Activated CD4-positive, alpha-beta memory T cell treated with anti-CD3 and anti-CD28 coated beads, Interleukin-2, amount 10 ng/mL, durations not matched to agents 7 days and 5 days (primary cell): ENCODE data around the gene HLA-A. TPM values are rescaled to one million over a fixed set of nuclear protein-coding genes. Genes with fewer than 3 reads are reported as not detected.
A peak's percentile ranks its signal among the peaks of the same experiment; 100 is the strongest.

ENCODE experiments used
- CTCF ChIA-PET: fragments of 350-600 bp; sonication (Branson Sonifier 250); formaldehyde crosslinking; loops from one replicate; lab custom pipeline; 2021; ENCODE audit warnings: antibody characterized with exemption, inconsistent platforms; lab: Charles Lee
- POLR2A ChIA-PET: fragments of 350-600 bp; sonication (Branson Sonifier 250); formaldehyde crosslinking; loops from one replicate; lab custom pipeline; 2021; ENCODE audit warnings: antibody characterized with exemption; lab: Charles Lee
- DNase-seq: peaks from one replicate; pipeline ENCODE4 v3.0.0-alpha.2; 2020
- H3K27ac Mint-ChIP-seq: one replicate; pipeline ENCODE4 v1.8.0; 2021; ENCODE audit warnings: mild to moderate bottlenecking, mixed read lengths
- H3K27me3 Mint-ChIP-seq: one replicate; pipeline ENCODE4 v1.8.0; 2021; ENCODE audit warnings: mixed read lengths
- H3K36me3 Mint-ChIP-seq: one replicate; pipeline ENCODE4 v1.8.0; 2021; ENCODE audit warnings: low read depth, mixed read lengths
- H3K4me1 Mint-ChIP-seq: one replicate; pipeline ENCODE4 v1.8.0; 2021; ENCODE audit warnings: mixed read lengths
- H3K4me3 Mint-ChIP-seq: one replicate; pipeline ENCODE4 v1.8.0; 2021; ENCODE audit warnings: mild to moderate bottlenecking, mixed read lengths
- H3K9me3 Mint-ChIP-seq: one replicate; pipeline ENCODE4 v1.8.0; 2021; ENCODE audit warnings: mixed read lengths
- total RNA-seq, 2 experiments: library from RNA; stranded (reverse); gene quantifications; one replicate each; pipeline ENCODE4 v1.2.3, GENCODE V29; 2021

HLA-A gene
- total RNA-seq: 1,000 to 10,000 TPM; 2,531 to 2,553 TPM

DNA sequence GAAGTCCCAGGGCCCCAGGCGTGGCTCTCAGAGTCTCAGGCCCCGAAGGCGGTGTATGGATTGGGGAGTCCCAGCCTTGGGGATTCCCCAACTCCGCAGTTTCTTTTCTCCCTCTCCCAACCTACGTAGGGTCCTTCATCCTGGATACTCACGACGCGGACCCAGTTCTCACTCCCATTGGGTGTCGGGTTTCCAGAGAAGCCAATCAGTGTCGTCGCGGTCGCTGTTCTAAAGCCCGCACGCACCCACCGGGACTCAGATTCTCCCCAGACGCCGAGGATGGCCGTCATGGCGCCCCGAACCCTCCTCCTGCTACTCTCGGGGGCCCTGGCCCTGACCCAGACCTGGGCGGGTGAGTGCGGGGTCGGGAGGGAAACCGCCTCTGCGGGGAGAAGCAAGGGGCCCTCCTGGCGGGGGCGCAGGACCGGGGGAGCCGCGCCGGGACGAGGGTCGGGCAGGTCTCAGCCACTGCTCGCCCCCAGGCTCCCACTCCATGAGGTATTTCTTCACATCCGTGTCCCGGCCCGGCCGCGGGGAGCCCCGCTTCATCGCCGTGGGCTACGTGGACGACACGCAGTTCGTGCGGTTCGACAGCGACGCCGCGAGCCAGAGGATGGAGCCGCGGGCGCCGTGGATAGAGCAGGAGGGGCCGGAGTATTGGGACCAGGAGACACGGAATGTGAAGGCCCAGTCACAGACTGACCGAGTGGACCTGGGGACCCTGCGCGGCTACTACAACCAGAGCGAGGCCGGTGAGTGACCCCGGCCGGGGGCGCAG, at the start of gene HLA-A:
HLA-A (plus strand) TSS at position 258 of the 778 bp plus-strand sequence; CDS start at position 280, 22 bp downstream.
- POLR2A ChIA-PET: interaction anchor here (1.0 to 3.1 kb wide), 8 partner anchors 14 to 151 kb away, joined by 4 to 47 read pairs (median 10); partner anchors contain the start of genes POLR1H and PPP1R11
- Mint-ChIP-seq H3K4me1 (peaks cover 46% of the 10 kb centered on the region), H3K27ac (peak within 1 kb of the TSS; percentile 96), H3K4me3 (peak within 1 kb of the TSS; percentile 87), H3K27me3 (peaks cover 3% of the 10 kb centered on the region), H3K36me3 (peaks cover 54% of the 10 kb centered on the region), H3K9me3 (peaks cover 3% of the 10 kb centered on the region)
- CTCF ChIA-PET: interaction anchor here (1.3 kb wide), 1 partner anchor 56 kb away, joined by 3 read pairs; no protein-coding TSS in a partner anchor
- DNase-seq: peak; percentile 96

GRCh38 chr6:29892696-29893095, 49.6 kb upstream of the HLA-A start:
- ChIA-PET CTCF (no interaction called here), POLR2A (interaction anchor here (2.0 to 2.1 kb wide), 2 partner anchors 52 to 56 kb away, joined by 10 to 19 read pairs; no protein-coding TSS in a partner anchor)
- DNase-seq: no peak
- Mint-ChIP-seq H3K36me3 (peaks cover 10% of the 10 kb centered on the region), H3K9me3 (no peaks in the 10 kb centered on the region), H3K4me3 (no peak overlapping the region), H3K27me3 (peaks cover 1% of the 10 kb centered on the region), H3K27ac (no peak overlapping the region), H3K4me1 (peaks cover 18% of the 10 kb centered on the region)

DNA sequence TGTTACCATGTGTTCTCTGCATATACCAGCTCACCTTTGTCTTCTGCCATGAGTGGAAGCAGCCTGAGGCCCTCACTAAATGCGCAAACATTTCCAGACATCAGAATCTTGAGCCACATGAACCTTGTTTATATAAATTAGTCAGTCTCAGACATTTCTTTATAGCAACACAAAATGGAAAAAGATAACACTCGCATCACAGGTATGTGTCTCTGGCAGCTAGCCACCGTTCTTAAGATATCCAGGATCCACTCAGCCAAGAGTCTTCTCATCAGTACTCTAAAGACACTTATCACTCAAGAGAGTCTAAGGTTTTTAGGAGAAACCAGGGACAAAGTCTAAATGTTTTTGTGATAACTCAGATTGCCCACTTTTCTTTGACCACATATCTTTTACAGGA, 43.1 kb upstream of the HLA-A start:
- no peak overlapping the region for H3K27ac Mint-ChIP-seq
- ChIA-PET POLR2A (no interaction called here), CTCF (no interaction called here)
- DNase-seq: no peak
- no peaks in the 10 kb centered on the region for H3K4me1 Mint-ChIP-seq
- peaks cover 22% of the 10 kb centered on the region for H3K27me3 Mint-ChIP-seq
- H3K4me3 Mint-ChIP-seq: no peak overlapping the region
- H3K9me3 Mint-ChIP-seq: peaks cover 2% of the 10 kb centered on the region
- H3K36me3 Mint-ChIP-seq: no peaks in the 10 kb centered on the region

- DNase-seq: no peak
- Mint-ChIP-seq H3K4me1 (peaks cover 3% of the 10 kb centered on the region), H3K27me3 (peaks cover 38% of the 10 kb centered on the region), H3K9me3 (no peaks in the 10 kb centered on the region), H3K36me3 (no peaks in the 10 kb centered on the region), H3K27ac (no peak overlapping the region), H3K4me3 (no peak overlapping the region)
- POLR2A ChIA-PET: no interaction called here
- CTCF ChIA-PET: no interaction called here
These were observed 37.0 kb upstream of the HLA-A start for GRCh38 chr6:29905286-29905685.

- ChIA-PET POLR2A (no interaction called here), CTCF (no interaction called here)
- Mint-ChIP-seq H3K27me3 (peaks cover 38% of the 10 kb centered on the region), H3K4me3 (no peak overlapping the region), H3K36me3 (no peaks in the 10 kb centered on the region), H3K27ac (no peak overlapping the region), H3K4me1 (peaks cover 7% of the 10 kb centered on the region), H3K9me3 (no peaks in the 10 kb centered on the region)
- no peak for DNase-seq
These were observed 34.5 kb upstream of the HLA-A start for GRCh38 chr6:29907637-29908340.

- Mint-ChIP-seq H3K27ac (no peak overlapping the region), H3K36me3 (no peaks in the 10 kb centered on the region), H3K4me3 (no peak overlapping the region), H3K4me1 (peaks cover 7% of the 10 kb centered on the region), H3K27me3 (peaks cover 35% of the 10 kb centered on the region), H3K9me3 (no peaks in the 10 kb centered on the region)
- DNase-seq: no peak
- POLR2A ChIA-PET: no interaction called here
- CTCF ChIA-PET: no interaction called here
These were observed 34.0 kb upstream of the HLA-A start for GRCh38 chr6:29908341-29908662.

GRCh38 chr6:29908710-29909109, 33.6 kb upstream of the HLA-A start:
- H3K27ac Mint-ChIP-seq: no peak overlapping the region
- peaks cover 7% of the 10 kb centered on the region for H3K4me1 Mint-ChIP-seq
- DNase-seq: no peak
- no peak overlapping the region for H3K4me3 Mint-ChIP-seq
- ChIA-PET POLR2A (no interaction called here), CTCF (no interaction called here)
- H3K9me3 Mint-ChIP-seq: no peaks in the 10 kb centered on the region
- no peaks in the 10 kb centered on the region for H3K36me3 Mint-ChIP-seq
- H3K27me3 Mint-ChIP-seq: peaks cover 32% of the 10 kb centered on the region

GRCh38 chr6:29909985-29910384, 32.3 kb upstream of the HLA-A start:
- Mint-ChIP-seq H3K4me3 (no peak overlapping the region), H3K4me1 (peaks cover 7% of the 10 kb centered on the region), H3K27me3 (peaks cover 30% of the 10 kb centered on the region), H3K9me3 (no peaks in the 10 kb centered on the region), H3K27ac (no peak overlapping the region), H3K36me3 (no peaks in the 10 kb centered on the region)
- ChIA-PET CTCF (no interaction called here), POLR2A (no interaction called here)
- no peak for DNase-seq

GRCh38 chr6:29912840-29913239, 29.5 kb upstream of the HLA-A start:
- Mint-ChIP-seq H3K9me3 (no peaks in the 10 kb centered on the region), H3K4me1 (peaks cover 7% of the 10 kb centered on the region), H3K4me3 (no peak overlapping the region), H3K27ac (no peak overlapping the region), H3K27me3 (peaks cover 12% of the 10 kb centered on the region), H3K36me3 (no peaks in the 10 kb centered on the region)
- CTCF ChIA-PET: no interaction called here
- POLR2A ChIA-PET: no interaction called here
- no peak for DNase-seq

GRCh38 chr6:29916741-29917140, 25.6 kb upstream of the HLA-A start:
- POLR2A ChIA-PET: interaction anchor here (0.6 kb wide), 1 partner anchor 8 kb away, joined by 3 read pairs; no protein-coding TSS in a partner anchor

GRCh38 chr6:29917857-29918256, 24.5 kb upstream of the HLA-A start:
- peaks cover 2% of the 10 kb centered on the region for H3K9me3 Mint-ChIP-seq

More at GRCh38 chr6:29916741-29917140, 25.6 kb upstream of the HLA-A start:
- CTCF ChIA-PET: no interaction called here
- no peak overlapping the region for H3K27ac Mint-ChIP-seq
- peaks cover 5% of the 10 kb centered on the region for H3K36me3 Mint-ChIP-seq
- H3K4me1 Mint-ChIP-seq: peaks cover 4% of the 10 kb centered on the region
- no peak for DNase-seq
- peaks cover 2% of the 10 kb centered on the region for H3K9me3 Mint-ChIP-seq
- H3K4me3 Mint-ChIP-seq: no peak overlapping the region
- peaks cover 20% of the 10 kb centered on the region for H3K27me3 Mint-ChIP-seq

GRCh38 chr6:29919506-29920445, 22.6 kb upstream of the HLA-A start:
- peaks cover 10% of the 10 kb centered on the region for H3K27me3 Mint-ChIP-seq
- CTCF ChIA-PET: interaction anchor here (0.7 kb wide), 2 partner anchors 58 to 357 kb away, joined by 3 read pairs; no protein-coding TSS in a partner anchor
- H3K9me3 Mint-ChIP-seq: peaks cover 2% of the 10 kb centered on the region
- H3K27ac Mint-ChIP-seq: no peak overlapping the region
- peaks cover 11% of the 10 kb centered on the region for H3K4me1 Mint-ChIP-seq
- peaks cover 8% of the 10 kb centered on the region for H3K36me3 Mint-ChIP-seq
- DNase-seq: no peak
- no peak overlapping the region for H3K4me3 Mint-ChIP-seq
- POLR2A ChIA-PET: interaction anchor here (0.9 kb wide), 1 partner anchor 142 kb away, joined by 3 read pairs; the partner anchor contains the start of gene POLR1H

More at GRCh38 chr6:29917857-29918256, 24.5 kb upstream of the HLA-A start:
- peaks cover 4% of the 10 kb centered on the region for H3K4me1 Mint-ChIP-seq
- H3K36me3 Mint-ChIP-seq: peaks cover 6% of the 10 kb centered on the region
- no peak for DNase-seq
- CTCF ChIA-PET: no interaction called here
- POLR2A ChIA-PET: no interaction called here
- H3K27ac Mint-ChIP-seq: no peak overlapping the region
- no peak overlapping the region for H3K4me3 Mint-ChIP-seq
- H3K27me3 Mint-ChIP-seq: peaks cover 10% of the 10 kb centered on the region
